ENCODE data around the gene CDON. TPM values are rescaled to one million over a fixed set of nuclear protein-coding genes. Genes with fewer than 3 reads are reported as not detected.
A peak's percentile ranks its signal among the peaks of the same experiment; 100 is the strongest.

CDON gene
- total and polyA plus RNA-seq, 2 donors from 2014 or later = 0.45 to 4.0 TPM

DNA sequence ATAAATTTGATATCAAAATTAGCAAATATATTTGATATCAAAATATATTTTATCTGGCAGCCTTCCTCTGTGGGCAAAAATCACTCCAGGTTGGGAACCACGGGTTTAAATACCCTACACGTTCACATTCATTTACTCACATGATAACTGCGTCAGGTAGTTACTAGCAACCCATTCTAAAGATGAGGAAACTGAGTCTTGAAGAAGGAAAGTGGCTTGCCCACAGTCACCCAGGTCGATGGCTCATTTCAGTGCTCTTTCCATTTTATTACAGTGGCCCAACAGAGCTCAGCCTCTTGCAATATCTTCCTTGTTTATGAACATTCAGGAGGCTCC is 19.2 kb upstream of the CDON start:
- Histone ChIP-seq H3K27ac (ENCODE audit: low read depth in 2 of 2, low read length in 2 of 2) (no peak overlapping the region), H3K4me3 (ENCODE audit: low read length in 3 of 3) (no peak overlapping the region), H3K9me3 (ENCODE audit: control insufficient read depth in 2 of 3, insufficient read depth in 1 of 3, low read length in 3 of 3) (no peaks in the 10 kb centered on the region), H3K9ac (ENCODE audit: low read length in 3 of 3) (no peak overlapping the region), H3K4me1 (ENCODE audit: control insufficient read depth in 2 of 3, insufficient read depth in 2 of 3, low read depth in 1 of 3, low read length in 3 of 3) (peaks cover 0 to 6% (median 0%) of the 10 kb centered on the region in 3 donors), H3K27me3 (ENCODE audit: control insufficient read depth, insufficient read depth, low read length) (no peaks in the 10 kb centered on the region), H3K36me3 (ENCODE audit: control insufficient read depth in 2 of 3, insufficient read depth in 3 of 3, low read length in 3 of 3) (no peaks in the 10 kb centered on the region)
- FAIRE-seq = no peak
- intact Hi-C loops (cut with DNase I) = no loop called here
- no peak for DNase-seq
- TF ChIP-seq, protein P1, sequence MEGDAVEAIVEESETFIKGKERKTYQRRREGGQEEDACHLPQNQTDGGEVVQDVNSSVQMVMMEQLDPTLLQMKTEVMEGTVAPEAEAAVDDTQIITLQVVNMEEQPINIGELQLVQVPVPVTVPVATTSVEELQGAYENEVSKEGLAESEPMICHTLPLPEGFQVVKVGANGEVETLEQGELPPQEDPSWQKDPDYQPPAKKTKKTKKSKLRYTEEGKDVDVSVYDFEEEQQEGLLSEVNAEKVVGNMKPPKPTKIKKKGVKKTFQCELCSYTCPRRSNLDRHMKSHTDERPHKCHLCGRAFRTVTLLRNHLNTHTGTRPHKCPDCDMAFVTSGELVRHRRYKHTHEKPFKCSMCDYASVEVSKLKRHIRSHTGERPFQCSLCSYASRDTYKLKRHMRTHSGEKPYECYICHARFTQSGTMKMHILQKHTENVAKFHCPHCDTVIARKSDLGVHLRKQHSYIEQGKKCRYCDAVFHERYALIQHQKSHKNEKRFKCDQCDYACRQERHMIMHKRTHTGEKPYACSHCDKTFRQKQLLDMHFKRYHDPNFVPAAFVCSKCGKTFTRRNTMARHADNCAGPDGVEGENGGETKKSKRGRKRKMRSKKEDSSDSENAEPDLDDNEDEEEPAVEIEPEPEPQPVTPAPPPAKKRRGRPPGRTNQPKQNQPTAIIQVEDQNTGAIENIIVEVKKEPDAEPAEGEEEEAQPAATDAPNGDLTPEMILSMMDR (IDR thresholded peaks at IDR 0.05; ENCODE audit: borderline replicate concordance, extremely low read depth, insufficient read depth) = no peak

GRCh38 chr11:126080161-126080941 is 17.7 kb upstream of the CDON start:
- no peaks in the 10 kb centered on the region for H3K27me3 ChIP-seq (ENCODE audit: control insufficient read depth, insufficient read depth, low read length)
- DNase-seq (peak in 2 of 5 donors; percentile 41 to 49), FAIRE-seq (no peak)
- H3K27ac ChIP-seq (ENCODE audit: low read depth in 2 of 2, low read length in 2 of 2) = no peak overlapping the region
- TF ChIP-seq, protein P1 (IDR thresholded peaks at IDR 0.05; ENCODE audit: borderline replicate concordance, extremely low read depth, insufficient read depth) = no peak
- no peaks in the 10 kb centered on the region for H3K9me3 ChIP-seq (ENCODE audit: control insufficient read depth in 2 of 3, insufficient read depth in 1 of 3, low read length in 3 of 3)
- peaks cover 0 to 6% (median 0%) of the 10 kb centered on the region in 3 donors for H3K4me1 ChIP-seq (ENCODE audit: control insufficient read depth in 2 of 3, insufficient read depth in 2 of 3, low read depth in 1 of 3, low read length in 3 of 3)
- H3K36me3 ChIP-seq (ENCODE audit: control insufficient read depth in 2 of 3, insufficient read depth in 3 of 3, low read length in 3 of 3) = no peaks in the 10 kb centered on the region
- H3K4me3 ChIP-seq (ENCODE audit: low read length in 3 of 3) = no peak overlapping the region
- intact Hi-C loops (cut with DNase I) = no loop called here
- H3K9ac ChIP-seq (ENCODE audit: low read length in 3 of 3) = no peak overlapping the region

GRCh38 chr11:126079621-126080124 is 17.0 kb upstream of the CDON start:
- no peak overlapping the region for H3K9ac ChIP-seq (ENCODE audit: low read length in 3 of 3)
- H3K9me3 ChIP-seq (ENCODE audit: control insufficient read depth in 2 of 3, insufficient read depth in 1 of 3, low read length in 3 of 3) = no peaks in the 10 kb centered on the region
- FAIRE-seq (no peak), DNase-seq (no peak)
- peaks cover 0 to 6% (median 0%) of the 10 kb centered on the region in 3 donors for H3K4me1 ChIP-seq (ENCODE audit: control insufficient read depth in 2 of 3, insufficient read depth in 2 of 3, low read depth in 1 of 3, low read length in 3 of 3)
- TF ChIP-seq, protein P1 (IDR thresholded peaks at IDR 0.05; ENCODE audit: borderline replicate concordance, extremely low read depth, insufficient read depth) = no peak
- intact Hi-C loops (cut with DNase I) = no loop called here
- no peaks in the 10 kb centered on the region for H3K36me3 ChIP-seq (ENCODE audit: control insufficient read depth in 2 of 3, insufficient read depth in 3 of 3, low read length in 3 of 3)
- H3K27me3 ChIP-seq (ENCODE audit: control insufficient read depth, insufficient read depth, low read length) = no peaks in the 10 kb centered on the region
- no peak overlapping the region for H3K27ac ChIP-seq (ENCODE audit: low read depth in 2 of 2, low read length in 2 of 2)
- no peak overlapping the region for H3K4me3 ChIP-seq (ENCODE audit: low read length in 3 of 3)
